GM19193 (cell line): ENCODE results near the gene MED15.

Experiments used
- POLR2A ChIP-seq: IDR thresholded peaks from 4 replicates; pipeline ENCODE4 v1.6.1; 2011; ENCODE audit not compliant: insufficient read depth, insufficient read length; ENCODE audit errors: extremely low read depth

Gene MED15

GRCh38 chr22:20507253-20508066, at the start of gene MED15:
Gene MED15, plus strand, starts transcription at chr22:20507610. Its CDS starts 69 bp downstream, at chr22:20507679.
- TF ChIP-seq POLR2A = peak; percentile 91

GRCh38 chr22:20458530-20459151, 48.8 kb upstream of the MED15 start:
- no peak for TF ChIP-seq POLR2A

- no peak for TF ChIP-seq POLR2A
Measured at GRCh38 chr22:20459152-20459542, 48.3 kb upstream of the MED15 start.

GRCh38 chr22:20459862-20460261, 47.5 kb upstream of the MED15 start:
- TF ChIP-seq POLR2A = no peak

- no peak for TF ChIP-seq POLR2A
Measured at GRCh38 chr22:20463324-20464095, 43.9 kb upstream of the MED15 start.

- TF ChIP-seq POLR2A = peak; percentile 5
Measured at GRCh38 chr22:20464096-20464614, 43.3 kb upstream of the MED15 start.

GRCh38 chr22:20464912-20465758, 42.3 kb upstream of the MED15 start:
- TF ChIP-seq POLR2A = no peak

GRCh38 chr22:20465759-20466077, 41.7 kb upstream of the MED15 start:
- no peak for TF ChIP-seq POLR2A

- no peak for TF ChIP-seq POLR2A
Measured at GRCh38 chr22:20466659-20467379, 40.6 kb upstream of the MED15 start.

- no peak for TF ChIP-seq POLR2A
Measured at GRCh38 chr22:20469110-20469868, 38.1 kb upstream of the MED15 start.

- TF ChIP-seq POLR2A = no peak
Measured at GRCh38 chr22:20471126-20471833, 36.1 kb upstream of the MED15 start.

- no peak for TF ChIP-seq POLR2A
Measured at GRCh38 chr22:20472629-20473442, 34.6 kb upstream of the MED15 start.
